WTC11 (cell line): ENCODE data around the gene TARM1. TPM values are rescaled to one million over a fixed set of nuclear protein-coding genes. Genes with fewer than 3 reads are reported as not detected.

Source experiments
- ATAC-seq: fragments of 200-7000 bp; cut with Tn5 transposase; 2 replicates; pipeline ENCODE4 v1.10.0; 2021; ENCODE audit warnings: mild to moderate bottlenecking, moderate library complexity
- CTCF ChIA-PET: fragments of 300-600 bp; sonication (Branson Sonifier 250); formaldehyde crosslinking; loops from one replicate; lab custom pipeline; 2021; ENCODE audit warnings: antibody characterized with exemption; lab: Charles Lee
- POLR2A ChIA-PET: fragments of 350-600 bp; sonication (Branson Sonifier 250); formaldehyde crosslinking; loops from one replicate; lab custom pipeline; 2021; ENCODE audit warnings: antibody characterized with exemption; lab: Charles Lee
- DNase-seq: peaks from one replicate; pipeline ENCODE4 v3.0.0; 2021; ENCODE audit warnings: low spot score
- H3K27ac Mint-ChIP-seq: 2 replicates; pipeline ENCODE4 v1.8.0; 2021; ENCODE audit warnings: mixed read lengths
- H3K27me3 Mint-ChIP-seq: 2 replicates; pipeline ENCODE4 v1.8.0; 2021; ENCODE audit warnings: low read depth, mild to moderate bottlenecking, moderate library complexity, mixed read lengths
- H3K36me3 Mint-ChIP-seq: 2 replicates; pipeline ENCODE4 v1.8.0; 2021; ENCODE audit warnings: mixed read lengths
- H3K4me1 Mint-ChIP-seq: 2 replicates; pipeline ENCODE4 v1.8.0; 2022; ENCODE audit warnings: mixed read lengths
- H3K4me3 Mint-ChIP-seq: 2 replicates; pipeline ENCODE4 v1.8.0; 2021; ENCODE audit warnings: mild to moderate bottlenecking, moderate library complexity, mixed read lengths
- H3K9me3 Mint-ChIP-seq: 2 replicates; pipeline ENCODE4 v1.8.0; 2021; ENCODE audit warnings: mixed read lengths
- IRF2 ChIP-seq: sonication (generic); formaldehyde crosslinking; IDR thresholded peaks from 2 replicates; pipeline ENCODE4 v1.8.0; 2022; ENCODE audit warnings: low read depth, missing genetic modification reagents, borderline replicate concordance
- MYBL2 ChIP-seq: sonication (generic); formaldehyde crosslinking; IDR thresholded peaks from 2 replicates; pipeline ENCODE4 v1.8.1; 2023; ENCODE audit warnings: mild to moderate bottlenecking, moderate library complexity, missing genetic modification reagents
- NFATC4 ChIP-seq: fragments of 250-450 bp; sonication (Bioruptor Pico); IDR thresholded peaks from 2 replicates; pipeline ENCODE4 v1.9.0; 2021; ENCODE audit warnings: mild to moderate bottlenecking
- NFYB ChIP-seq: sonication (generic); formaldehyde crosslinking; conservative IDR thresholded peaks from 2 replicates; pipeline ENCODE4 v1.8.0; 2022; ENCODE audit warnings: low read depth, missing genetic modification reagents
- SMAD4 ChIP-seq: sonication (generic); formaldehyde crosslinking; IDR thresholded peaks from 2 replicates; pipeline ENCODE4 v1.8.0; 2022; ENCODE audit warnings: mild to moderate bottlenecking, missing genetic modification reagents
- TCF7 ChIP-seq: sonication (generic); formaldehyde crosslinking; IDR thresholded peaks from 2 replicates; pipeline ENCODE4 v1.8.0; 2022; ENCODE audit warnings: mild to moderate bottlenecking, low read depth, missing genetic modification reagents, moderate library complexity
- TEAD4 ChIP-seq: sonication (generic); formaldehyde crosslinking; IDR thresholded peaks from 2 replicates; pipeline ENCODE4 v1.8.0; 2022; ENCODE audit warnings: mild to moderate bottlenecking, missing genetic modification reagents
- USF2 ChIP-seq: sonication (generic); formaldehyde crosslinking; IDR thresholded peaks from 2 replicates; pipeline ENCODE4 v1.8.1; 2023; ENCODE audit warnings: mild to moderate bottlenecking, missing genetic modification reagents, moderate library complexity
- ZBTB43 ChIP-seq: sonication (generic); formaldehyde crosslinking; IDR thresholded peaks from 2 replicates; pipeline ENCODE4 v1.8.1; 2023; ENCODE audit warnings: mild to moderate bottlenecking, missing genetic modification reagents
- ZNF138 ChIP-seq: sonication (generic); formaldehyde crosslinking; conservative IDR thresholded peaks from 2 replicates; pipeline ENCODE4 v1.8.1; 2022; ENCODE audit warnings: mild to moderate bottlenecking, moderate library complexity, missing genetic modification reagents
- ZNF396 ChIP-seq: fragments of 250-450 bp; sonication (Bioruptor Pico); IDR thresholded peaks from 2 replicates; pipeline ENCODE4 v1.8.0; 2021; ENCODE audit warnings: mild to moderate bottlenecking, moderate library complexity, borderline replicate concordance
- total RNA-seq: library from RNA; stranded (reverse); gene quantifications from 3 replicates; pipeline ENCODE4 v1.2.3, GENCODE V29; 2021
- TF ChIP-seq, protein P1 (sequence below): sonication (generic); formaldehyde crosslinking; IDR thresholded peaks from 2 replicates; pipeline ENCODE4 v1.8.1; 2022; ENCODE audit warnings: missing genetic modification reagents, borderline replicate concordance
- TF ChIP-seq, protein P2 (sequence below): sonication (generic); formaldehyde crosslinking; IDR thresholded peaks from 2 replicates; pipeline ENCODE4 v1.8.0; 2022; ENCODE audit warnings: missing genetic modification reagents
- TF ChIP-seq, protein P3 (sequence below): sonication (generic); formaldehyde crosslinking; IDR thresholded peaks from 2 replicates; pipeline ENCODE4 v1.8.1; 2023; ENCODE audit warnings: mild to moderate bottlenecking, missing genetic modification reagents, borderline replicate concordance
- TF ChIP-seq, protein P4 (sequence below): fragments of 250-450 bp; sonication (Bioruptor Pico); IDR thresholded peaks from 2 replicates; pipeline ENCODE4 v1.9.0; 2021; ENCODE audit warnings: mild to moderate bottlenecking, borderline replicate concordance

TARM1 gene
- total RNA-seq, 1 experiment from 2014 or later: not detected

- Mint-ChIP-seq H3K4me3 (no peak overlapping the region), H3K36me3 (peaks cover 54% of the 10 kb centered on the region), H3K27me3 (no peaks in the 10 kb centered on the region), H3K9me3 (no peaks in the 10 kb centered on the region), H3K27ac (0 out of 2 replicates have a peak overlapping the region, but pooled peaks have one; percentile 39), H3K4me1 (no peaks in the 10 kb centered on the region)
- CTCF ChIA-PET: no interaction called here
- POLR2A ChIA-PET: no interaction called here
- TF ChIP-seq ZBTB43 (CRISPR knock-in tag) (no peak), NFYB (CRISPR knock-in tag) (no peak), ZNF396 (no peak), IRF2 (CRISPR knock-in tag) (no peak)
- TF ChIP-seq, protein P1, sequence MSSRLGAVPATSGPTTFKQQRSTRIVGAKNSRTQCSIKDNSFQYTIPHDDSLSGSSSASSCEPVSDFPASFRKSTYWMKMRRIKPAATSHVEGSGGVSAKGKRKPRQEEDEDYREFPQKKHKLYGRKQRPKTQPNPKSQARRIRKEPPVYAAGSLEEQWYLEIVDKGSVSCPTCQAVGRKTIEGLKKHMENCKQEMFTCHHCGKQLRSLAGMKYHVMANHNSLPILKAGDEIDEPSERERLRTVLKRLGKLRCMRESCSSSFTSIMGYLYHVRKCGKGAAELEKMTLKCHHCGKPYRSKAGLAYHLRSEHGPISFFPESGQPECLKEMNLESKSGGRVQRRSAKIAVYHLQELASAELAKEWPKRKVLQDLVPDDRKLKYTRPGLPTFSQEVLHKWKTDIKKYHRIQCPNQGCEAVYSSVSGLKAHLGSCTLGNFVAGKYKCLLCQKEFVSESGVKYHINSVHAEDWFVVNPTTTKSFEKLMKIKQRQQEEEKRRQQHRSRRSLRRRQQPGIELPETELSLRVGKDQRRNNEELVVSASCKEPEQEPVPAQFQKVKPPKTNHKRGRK (CRISPR knock-in tag): no peak
- ATAC-seq (peak; percentile 36), DNase-seq (no peak)
Measured at GRCh38 chr19:54107876-54108490, 26.8 kb upstream of the TARM1 start.

- POLR2A ChIA-PET: interaction anchor here (0.5 kb wide), 1 partner anchor 18 kb away, joined by 3 read pairs; no protein-coding TSS in a partner anchor
- Mint-ChIP-seq H3K4me3 (no peak overlapping the region), H3K27ac (no peak overlapping the region), H3K36me3 (peaks cover 48% of the 10 kb centered on the region), H3K4me1 (peaks cover 3% of the 10 kb centered on the region), H3K9me3 (no peaks in the 10 kb centered on the region), H3K27me3 (no peaks in the 10 kb centered on the region)
- DNase-seq (no peak), ATAC-seq (no peak)
- TF ChIP-seq, protein P2, sequence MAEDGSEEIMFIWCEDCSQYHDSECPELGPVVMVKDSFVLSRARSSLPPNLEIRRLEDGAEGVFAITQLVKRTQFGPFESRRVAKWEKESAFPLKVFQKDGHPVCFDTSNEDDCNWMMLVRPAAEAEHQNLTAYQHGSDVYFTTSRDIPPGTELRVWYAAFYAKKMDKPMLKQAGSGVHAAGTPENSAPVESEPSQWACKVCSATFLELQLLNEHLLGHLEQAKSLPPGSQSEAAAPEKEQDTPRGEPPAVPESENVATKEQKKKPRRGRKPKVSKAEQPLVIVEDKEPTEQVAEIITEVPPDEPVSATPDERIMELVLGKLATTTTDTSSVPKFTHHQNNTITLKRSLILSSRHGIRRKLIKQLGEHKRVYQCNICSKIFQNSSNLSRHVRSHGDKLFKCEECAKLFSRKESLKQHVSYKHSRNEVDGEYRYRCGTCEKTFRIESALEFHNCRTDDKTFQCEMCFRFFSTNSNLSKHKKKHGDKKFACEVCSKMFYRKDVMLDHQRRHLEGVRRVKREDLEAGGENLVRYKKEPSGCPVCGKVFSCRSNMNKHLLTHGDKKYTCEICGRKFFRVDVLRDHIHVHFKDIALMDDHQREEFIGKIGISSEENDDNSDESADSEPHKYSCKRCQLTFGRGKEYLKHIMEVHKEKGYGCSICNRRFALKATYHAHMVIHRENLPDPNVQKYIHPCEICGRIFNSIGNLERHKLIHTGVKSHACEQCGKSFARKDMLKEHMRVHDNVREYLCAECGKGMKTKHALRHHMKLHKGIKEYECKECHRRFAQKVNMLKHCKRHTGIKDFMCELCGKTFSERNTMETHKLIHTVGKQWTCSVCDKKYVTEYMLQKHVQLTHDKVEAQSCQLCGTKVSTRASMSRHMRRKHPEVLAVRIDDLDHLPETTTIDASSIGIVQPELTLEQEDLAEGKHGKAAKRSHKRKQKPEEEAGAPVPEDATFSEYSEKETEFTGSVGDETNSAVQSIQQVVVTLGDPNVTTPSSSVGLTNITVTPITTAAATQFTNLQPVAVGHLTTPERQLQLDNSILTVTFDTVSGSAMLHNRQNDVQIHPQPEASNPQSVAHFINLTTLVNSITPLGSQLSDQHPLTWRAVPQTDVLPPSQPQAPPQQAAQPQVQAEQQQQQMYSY (CRISPR knock-in tag): no peak
- TF ChIP-seq MYBL2 (CRISPR knock-in tag): no peak
- TF ChIP-seq NFATC4 (CRISPR knock-in tag): no peak
- TF ChIP-seq, protein P3, sequence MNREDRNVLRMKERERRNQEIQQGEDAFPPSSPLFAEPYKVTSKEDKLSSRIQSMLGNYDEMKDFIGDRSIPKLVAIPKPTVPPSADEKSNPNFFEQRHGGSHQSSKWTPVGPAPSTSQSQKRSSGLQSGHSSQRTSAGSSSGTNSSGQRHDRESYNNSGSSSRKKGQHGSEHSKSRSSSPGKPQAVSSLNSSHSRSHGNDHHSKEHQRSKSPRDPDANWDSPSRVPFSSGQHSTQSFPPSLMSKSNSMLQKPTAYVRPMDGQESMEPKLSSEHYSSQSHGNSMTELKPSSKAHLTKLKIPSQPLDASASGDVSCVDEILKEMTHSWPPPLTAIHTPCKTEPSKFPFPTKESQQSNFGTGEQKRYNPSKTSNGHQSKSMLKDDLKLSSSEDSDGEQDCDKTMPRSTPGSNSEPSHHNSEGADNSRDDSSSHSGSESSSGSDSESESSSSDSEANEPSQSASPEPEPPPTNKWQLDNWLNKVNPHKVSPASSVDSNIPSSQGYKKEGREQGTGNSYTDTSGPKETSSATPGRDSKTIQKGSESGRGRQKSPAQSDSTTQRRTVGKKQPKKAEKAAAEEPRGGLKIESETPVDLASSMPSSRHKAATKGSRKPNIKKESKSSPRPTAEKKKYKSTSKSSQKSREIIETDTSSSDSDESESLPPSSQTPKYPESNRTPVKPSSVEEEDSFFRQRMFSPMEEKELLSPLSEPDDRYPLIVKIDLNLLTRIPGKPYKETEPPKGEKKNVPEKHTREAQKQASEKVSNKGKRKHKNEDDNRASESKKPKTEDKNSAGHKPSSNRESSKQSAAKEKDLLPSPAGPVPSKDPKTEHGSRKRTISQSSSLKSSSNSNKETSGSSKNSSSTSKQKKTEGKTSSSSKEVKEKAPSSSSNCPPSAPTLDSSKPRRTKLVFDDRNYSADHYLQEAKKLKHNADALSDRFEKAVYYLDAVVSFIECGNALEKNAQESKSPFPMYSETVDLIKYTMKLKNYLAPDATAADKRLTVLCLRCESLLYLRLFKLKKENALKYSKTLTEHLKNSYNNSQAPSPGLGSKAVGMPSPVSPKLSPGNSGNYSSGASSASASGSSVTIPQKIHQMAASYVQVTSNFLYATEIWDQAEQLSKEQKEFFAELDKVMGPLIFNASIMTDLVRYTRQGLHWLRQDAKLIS (CRISPR knock-in tag): no peak
- no peak for TF ChIP-seq TCF7 (CRISPR knock-in tag)
- CTCF ChIA-PET: no interaction called here
Measured at GRCh38 chr19:54106716-54107115, 25.6 kb upstream of the TARM1 start.

- Mint-ChIP-seq H3K36me3 (peaks cover 46% of the 10 kb centered on the region), H3K4me1 (peaks cover 3% of the 10 kb centered on the region), H3K4me3 (no peak overlapping the region), H3K27ac (no peak overlapping the region), H3K9me3 (no peaks in the 10 kb centered on the region), H3K27me3 (no peaks in the 10 kb centered on the region; the same call in 1 of the 2 replicates)
- no peak for TF ChIP-seq ZNF138 (CRISPR knock-in tag)
- no peak for TF ChIP-seq TEAD4 (CRISPR knock-in tag)
- TF ChIP-seq, protein P4, sequence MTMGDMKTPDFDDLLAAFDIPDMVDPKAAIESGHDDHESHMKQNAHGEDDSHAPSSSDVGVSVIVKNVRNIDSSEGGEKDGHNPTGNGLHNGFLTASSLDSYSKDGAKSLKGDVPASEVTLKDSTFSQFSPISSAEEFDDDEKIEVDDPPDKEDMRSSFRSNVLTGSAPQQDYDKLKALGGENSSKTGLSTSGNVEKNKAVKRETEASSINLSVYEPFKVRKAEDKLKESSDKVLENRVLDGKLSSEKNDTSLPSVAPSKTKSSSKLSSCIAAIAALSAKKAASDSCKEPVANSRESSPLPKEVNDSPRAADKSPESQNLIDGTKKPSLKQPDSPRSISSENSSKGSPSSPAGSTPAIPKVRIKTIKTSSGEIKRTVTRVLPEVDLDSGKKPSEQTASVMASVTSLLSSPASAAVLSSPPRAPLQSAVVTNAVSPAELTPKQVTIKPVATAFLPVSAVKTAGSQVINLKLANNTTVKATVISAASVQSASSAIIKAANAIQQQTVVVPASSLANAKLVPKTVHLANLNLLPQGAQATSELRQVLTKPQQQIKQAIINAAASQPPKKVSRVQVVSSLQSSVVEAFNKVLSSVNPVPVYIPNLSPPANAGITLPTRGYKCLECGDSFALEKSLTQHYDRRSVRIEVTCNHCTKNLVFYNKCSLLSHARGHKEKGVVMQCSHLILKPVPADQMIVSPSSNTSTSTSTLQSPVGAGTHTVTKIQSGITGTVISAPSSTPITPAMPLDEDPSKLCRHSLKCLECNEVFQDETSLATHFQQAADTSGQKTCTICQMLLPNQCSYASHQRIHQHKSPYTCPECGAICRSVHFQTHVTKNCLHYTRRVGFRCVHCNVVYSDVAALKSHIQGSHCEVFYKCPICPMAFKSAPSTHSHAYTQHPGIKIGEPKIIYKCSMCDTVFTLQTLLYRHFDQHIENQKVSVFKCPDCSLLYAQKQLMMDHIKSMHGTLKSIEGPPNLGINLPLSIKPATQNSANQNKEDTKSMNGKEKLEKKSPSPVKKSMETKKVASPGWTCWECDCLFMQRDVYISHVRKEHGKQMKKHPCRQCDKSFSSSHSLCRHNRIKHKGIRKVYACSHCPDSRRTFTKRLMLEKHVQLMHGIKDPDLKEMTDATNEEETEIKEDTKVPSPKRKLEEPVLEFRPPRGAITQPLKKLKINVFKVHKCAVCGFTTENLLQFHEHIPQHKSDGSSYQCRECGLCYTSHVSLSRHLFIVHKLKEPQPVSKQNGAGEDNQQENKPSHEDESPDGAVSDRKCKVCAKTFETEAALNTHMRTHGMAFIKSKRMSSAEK (CRISPR knock-in tag): no peak
- no peak for TF ChIP-seq MYBL2 (CRISPR knock-in tag)
- TF ChIP-seq SMAD4: no peak
- TF ChIP-seq USF2 (CRISPR knock-in tag): no peak
- ChIA-PET POLR2A (no interaction called here), CTCF (no interaction called here)
- DNase-seq (no peak), ATAC-seq (no peak)
Measured at GRCh38 chr19:54105796-54106195, 24.6 kb upstream of the TARM1 start.
